Cardiac ventricle fibroblast (primary cell): Measurements from ENCODE around the gene MCUB. TPM values are rescaled to one million over a fixed set of nuclear protein-coding genes. Genes with fewer than 3 reads are reported as not detected.

ENCODE experiments used
- total RNA-seq: library from RNA; depleted of rRNA; stranded (reverse); fragments of >200 nt; gene quantifications from 2 replicates; pipeline ENCODE4 v1.2.3, GENCODE V29; 2015

The MCUB gene, protein sequence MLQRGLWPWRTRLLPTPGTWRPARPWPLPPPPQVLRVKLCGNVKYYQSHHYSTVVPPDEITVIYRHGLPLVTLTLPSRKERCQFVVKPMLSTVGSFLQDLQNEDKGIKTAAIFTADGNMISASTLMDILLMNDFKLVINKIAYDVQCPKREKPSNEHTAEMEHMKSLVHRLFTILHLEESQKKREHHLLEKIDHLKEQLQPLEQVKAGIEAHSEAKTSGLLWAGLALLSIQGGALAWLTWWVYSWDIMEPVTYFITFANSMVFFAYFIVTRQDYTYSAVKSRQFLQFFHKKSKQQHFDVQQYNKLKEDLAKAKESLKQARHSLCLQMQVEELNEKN
- total RNA-seq, result 6.3 and 17.3 TPM in 2 replicates

DNA sequence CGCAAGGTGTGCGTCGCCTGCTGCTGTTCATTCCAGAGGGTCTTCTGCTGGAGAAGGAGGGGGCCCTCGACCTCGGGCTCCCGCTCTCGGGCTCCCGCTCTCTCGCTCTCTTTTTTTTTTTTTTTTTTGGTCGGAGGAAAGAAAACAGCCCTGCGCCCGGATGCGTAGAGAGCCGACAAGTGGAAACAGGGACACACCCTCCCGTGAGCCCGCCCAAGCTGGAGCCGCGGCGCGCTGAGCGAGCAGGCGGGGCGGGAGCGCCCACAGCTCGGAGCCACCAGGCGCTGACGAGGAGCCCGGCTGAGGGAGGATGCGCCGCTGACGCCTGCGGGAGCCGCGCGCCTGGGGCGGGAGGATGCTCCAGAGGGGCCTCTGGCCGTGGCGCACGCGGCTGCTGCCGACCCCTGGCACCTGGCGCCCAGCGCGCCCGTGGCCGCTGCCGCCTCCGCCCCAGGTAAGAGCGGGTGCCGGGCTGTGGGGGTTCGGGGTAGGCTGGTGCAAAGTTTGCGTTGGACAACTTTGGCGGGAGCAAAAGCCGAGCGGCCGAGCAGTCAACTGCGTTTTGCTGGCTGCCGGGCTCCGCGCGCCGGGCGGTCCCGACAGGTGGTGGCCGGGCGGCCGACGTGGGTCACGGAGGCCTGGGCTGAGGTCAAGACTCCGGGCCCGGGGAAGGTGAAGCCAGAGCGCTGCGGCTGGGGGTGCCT is at the start of gene MCUB:
TSS of gene MCUB (plus strand) at position 264 of the 704 bp plus-strand sequence. CDS start at position 356, 92 bp downstream.

DNA sequence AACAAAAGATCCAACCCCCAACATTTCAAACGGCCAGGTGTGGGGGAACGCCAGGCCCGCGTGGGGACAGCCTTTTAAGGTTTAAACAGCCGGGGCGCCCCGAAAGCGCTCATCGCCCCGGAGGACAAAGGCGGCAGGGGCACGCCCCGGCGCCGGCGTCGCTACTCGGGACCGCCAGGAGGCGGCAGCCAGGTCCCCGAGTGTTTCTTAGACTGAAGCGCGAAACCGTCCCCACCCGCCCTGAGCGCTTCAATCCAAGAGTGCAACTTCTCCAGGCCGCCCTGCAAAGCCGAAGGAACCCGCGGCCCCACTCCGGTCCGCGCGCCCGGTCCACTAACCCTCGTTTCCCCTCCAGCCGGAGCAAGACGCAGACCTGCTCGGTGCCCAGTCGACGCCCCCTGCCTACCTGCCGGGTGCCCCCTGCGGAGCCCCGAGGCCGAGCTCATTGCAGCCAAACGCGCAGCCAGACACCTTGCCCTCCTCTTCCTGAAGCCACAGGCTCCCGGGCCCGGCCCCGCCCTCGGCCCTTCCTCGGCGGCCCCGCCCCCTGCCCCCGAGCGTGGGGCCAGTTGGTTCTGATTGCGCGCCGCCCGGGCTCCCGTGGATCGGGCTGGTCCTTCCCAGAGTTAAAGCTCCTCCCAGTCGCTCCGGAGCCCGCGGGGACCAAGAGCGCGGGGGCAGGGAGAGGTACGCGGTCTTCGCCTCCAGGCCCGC is 143.1 kb downstream of the MCUB start, which contains the start of gene CASP6:
TSS of gene CASP6 (minus strand) at position 496 of the 714 bp plus-strand sequence. CDS start at position 446, 50 bp downstream.

DNA sequence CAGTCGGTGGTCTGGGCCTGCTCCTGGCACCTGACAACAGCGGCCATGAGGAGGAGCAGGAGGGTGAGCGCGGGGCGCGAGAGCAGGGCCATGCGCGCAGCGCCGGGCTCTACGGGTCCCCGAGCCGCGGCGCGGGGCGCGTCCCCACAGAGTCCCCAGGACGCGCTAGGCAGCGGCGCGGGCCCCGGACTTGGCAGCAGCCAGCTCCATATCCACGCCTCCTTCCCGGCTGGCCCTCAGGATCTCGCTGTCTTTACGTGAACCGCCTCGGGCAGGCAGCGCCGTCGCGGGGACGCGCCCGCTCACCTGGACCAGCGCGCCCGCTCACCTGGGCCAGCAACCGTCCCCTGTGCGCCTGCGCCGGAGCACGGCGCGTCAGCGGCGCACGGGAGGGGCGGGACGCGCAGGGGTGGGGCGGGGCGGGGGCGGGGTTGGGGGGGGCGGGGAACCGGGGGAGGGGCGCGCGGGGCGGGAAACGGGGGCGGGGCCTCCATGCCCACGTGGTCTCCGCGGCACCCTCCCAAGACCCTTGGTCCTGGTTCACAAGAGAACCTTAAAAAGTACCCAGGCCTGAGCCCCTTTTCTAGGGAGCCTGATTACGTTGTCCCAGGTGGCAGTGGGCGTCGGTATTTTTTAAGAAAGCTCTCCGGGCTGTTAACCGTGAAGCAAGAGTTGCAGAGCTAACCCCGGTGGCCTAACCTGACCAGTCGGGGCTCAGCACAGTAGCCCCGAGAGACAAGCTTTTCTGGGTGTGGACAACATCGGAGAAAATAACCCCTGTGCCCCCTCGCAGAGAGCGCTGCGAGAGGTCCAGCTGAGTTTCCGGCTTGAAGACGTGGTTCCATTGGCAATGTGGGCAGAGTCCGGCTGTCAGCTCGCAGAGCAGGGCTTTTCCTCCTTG is 169.9 kb downstream of the MCUB start, which contains the start of gene PLA2G12A:
TSS of gene PLA2G12A (minus strand) at position 353 of the 901 bp plus-strand sequence. CDS start at position 92, 261 bp downstream.

Other genes starting within 250 kb of the MCUB start
- gene SEC24B, start 126.4 kb upstream of the MCUB start, total RNA-seq, result 17.1 and 19.9 TPM in 2 replicates
- gene CASP6, start 143.2 kb downstream of the MCUB start, total RNA-seq, result 8.4 and 10.7 TPM in 2 replicates
- 13.9 and 46.2 TPM in 2 replicates for gene PLA2G12A, start 169.8 kb downstream of the MCUB start, total RNA-seq
- 21.2 and 23.8 TPM in 2 replicates for gene CFI, start 241.8 kb downstream of the MCUB start, total RNA-seq